Hippocampal formation (tissue), 2 donors: Measurements from ENCODE around the gene COQ10B.
"Not testable (repeated sequence)": the region's sequence is repeated elsewhere in the genome, so short reads cannot be mapped to it uniquely, and the experiment has no call there.

Experiments
- DNase-seq, 2 donors: peaks; one replicate each; lab custom pipeline; 2025; lab: John Stamatoyannopoulos, UW

COQ10B gene

GRCh38 chr2:197453123-197453913, at the start of gene COQ10B:
Gene COQ10B (plus strand): TSS chr2:197453552. CDS start chr2:197453561, 9 bp downstream.
- DNase-seq, result peak; percentile 99 to 100

- DNase-seq, result no peak
These were observed 47.8 kb upstream of the COQ10B start for GRCh38 chr2:197405582-197405981.

GRCh38 chr2:197414039-197414438, 39.3 kb upstream of the COQ10B start:
- no peak for DNase-seq

DNA sequence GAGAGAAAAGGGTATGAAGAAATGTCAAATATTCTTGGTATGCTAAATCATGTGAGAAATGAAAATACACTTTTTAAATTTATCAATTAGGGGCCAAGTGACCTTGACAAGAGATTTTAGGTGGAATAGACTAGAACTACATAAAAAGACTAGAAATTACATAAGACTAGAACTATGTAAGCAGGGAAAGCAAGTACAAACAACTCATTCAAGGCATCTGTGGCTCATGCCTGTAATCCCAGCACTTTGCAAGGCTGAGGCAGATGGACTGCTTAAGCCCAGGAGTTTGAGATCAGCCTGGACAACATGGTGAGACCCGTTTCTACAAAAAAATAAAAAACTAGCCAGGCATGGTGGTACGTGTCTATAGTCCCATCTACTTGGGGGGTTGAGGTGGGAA, 38.8 kb upstream of the COQ10B start:
- no peak for DNase-seq

GRCh38 chr2:197416268-197416667, 37.1 kb upstream of the COQ10B start:
- no peak for DNase-seq

DNA sequence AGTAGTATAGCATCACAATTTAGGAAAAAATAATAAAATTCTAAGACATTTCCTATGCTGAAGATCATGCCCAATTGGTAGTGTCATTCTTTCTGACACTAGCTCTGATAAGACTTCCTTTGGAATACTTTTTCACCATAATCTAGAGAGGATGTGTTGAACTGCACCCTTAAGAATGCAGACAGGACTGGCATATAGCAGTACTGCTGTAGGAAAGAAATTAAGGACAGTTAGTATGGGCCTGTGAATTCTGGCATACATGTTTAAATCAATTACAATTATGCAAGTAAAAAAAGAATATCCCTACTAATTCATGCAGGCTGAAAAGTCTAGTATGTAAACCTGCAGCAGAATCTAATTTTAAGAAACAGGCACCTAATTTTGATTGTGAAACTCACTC, 33.9 kb upstream of the COQ10B start:
- no peak for DNase-seq

GRCh38 chr2:197423307-197423706, 30.0 kb upstream of the COQ10B start:
- no peak for DNase-seq

- no peak for DNase-seq
These were observed 27.8 kb upstream of the COQ10B start for GRCh38 chr2:197425550-197425949.

GRCh38 chr2:197426723-197427603, 26.4 kb upstream of the COQ10B start:
- no peak for DNase-seq

DNA sequence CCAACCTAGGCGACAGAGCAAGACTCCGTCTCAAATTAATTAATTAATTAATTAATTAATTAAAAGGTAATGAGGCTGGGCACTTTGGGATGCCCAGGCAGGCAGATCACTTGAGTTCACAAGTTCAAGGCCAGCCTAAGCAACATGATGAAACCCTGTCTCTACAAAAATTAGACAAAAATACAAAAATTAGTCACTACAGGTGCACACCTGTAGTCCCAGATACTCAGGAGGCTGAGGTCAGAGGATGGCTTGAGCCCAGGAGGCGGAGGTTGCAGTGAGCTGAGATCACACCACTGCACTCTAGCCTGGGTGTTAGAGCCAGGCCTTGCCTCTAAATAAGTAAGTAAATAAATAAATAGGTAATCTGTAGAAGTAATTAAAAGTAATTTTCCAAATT, 25.4 kb upstream of the COQ10B start:
- no peak for DNase-seq

DNA sequence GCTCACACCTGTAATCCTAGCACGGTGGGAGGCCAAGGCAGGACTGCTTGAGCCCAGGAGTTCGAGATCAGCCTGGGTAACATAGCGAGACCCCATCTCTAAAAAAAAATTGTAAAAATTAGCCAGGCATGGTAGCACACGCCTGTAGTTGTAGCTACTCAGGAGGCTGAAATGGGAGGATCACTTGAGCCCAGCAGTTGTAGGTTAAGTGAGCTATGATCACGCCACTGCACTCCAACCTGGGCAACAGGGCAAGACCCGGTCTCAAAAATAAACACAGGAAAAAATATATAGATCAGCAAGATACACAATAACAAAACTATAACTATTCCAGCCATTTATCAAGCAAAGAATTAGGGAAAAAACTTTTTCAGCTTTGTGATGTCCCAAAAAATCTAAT, 21.5 kb upstream of the COQ10B start:
- DNase-seq, result no peak

DNA sequence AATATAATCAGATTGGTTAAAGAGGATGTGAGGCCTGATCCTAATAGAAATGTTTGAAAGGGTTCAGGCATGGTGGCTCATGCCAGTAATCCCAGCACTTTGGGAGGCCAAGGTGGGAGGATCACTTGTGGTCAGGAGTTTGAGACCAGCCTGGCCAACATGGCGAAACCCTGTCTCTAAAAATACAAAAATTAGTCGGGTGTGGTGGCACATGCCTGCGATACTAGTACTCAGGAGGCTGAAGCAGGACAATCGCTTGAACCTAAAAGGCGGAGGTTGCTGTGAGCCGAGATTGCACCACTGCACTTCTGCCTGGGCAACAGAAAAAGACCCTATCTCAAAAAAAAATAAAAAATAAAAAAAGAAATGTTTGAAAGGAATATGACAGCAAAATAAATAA, 20.8 kb upstream of the COQ10B start:
- not testable (repeated sequence) for DNase-seq

- DNase-seq, result no peak
These were observed 19.4 kb upstream of the COQ10B start for GRCh38 chr2:197433780-197434438.

DNA sequence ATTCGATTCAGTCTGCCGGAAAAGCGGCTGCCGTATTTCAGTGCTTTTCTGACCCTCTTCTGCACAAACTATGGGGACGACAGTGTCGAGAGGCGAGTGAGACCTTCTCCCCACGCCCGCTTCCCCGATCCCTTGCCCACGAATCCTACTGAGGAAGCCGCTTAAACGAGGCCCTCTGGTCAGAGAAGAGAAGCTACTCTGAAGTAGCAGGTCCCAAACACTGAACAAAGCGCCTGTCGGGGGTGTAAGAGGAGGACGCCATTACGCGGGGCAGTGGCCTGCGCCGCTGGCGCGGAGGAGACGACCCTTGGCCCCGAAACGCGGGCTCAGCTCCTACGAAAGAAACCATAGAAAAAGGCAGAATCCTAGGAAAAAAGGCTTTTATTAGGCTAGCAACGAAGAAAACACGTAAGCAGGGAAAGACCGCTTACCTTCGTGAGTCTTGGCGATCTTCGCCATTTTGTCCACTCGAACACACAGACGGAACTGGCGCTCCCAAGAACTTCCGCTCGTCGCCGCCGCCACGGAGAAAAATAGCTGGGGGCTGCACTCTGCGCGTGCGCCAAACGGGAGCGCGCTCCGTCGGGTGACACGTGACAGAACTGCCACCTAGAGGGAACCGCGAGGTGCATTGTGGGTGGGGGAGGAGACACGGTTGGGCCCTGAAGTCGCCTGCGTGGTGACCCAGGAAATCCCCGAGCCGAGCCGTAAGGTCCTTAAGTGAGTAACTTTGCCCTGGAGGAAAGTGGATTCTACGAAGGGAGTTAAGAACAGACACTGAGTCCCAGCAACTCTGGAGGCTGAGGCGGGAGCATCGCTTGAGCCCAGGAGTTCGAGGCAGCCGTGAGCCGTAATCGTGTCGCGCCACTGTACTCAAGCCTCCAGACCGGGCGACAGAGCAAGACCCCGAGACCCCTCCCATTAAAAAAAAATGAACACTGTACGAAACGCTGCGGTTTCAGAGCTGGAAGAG, 18.5 kb upstream of the COQ10B start, which contains the start of gene SF3B1:
Gene SF3B1, minus strand, starts transcription at position 488 of the 973 bp plus-strand sequence. Its CDS starts 29 bp downstream, at position 459.
- DNase-seq, result peak; percentile 89 to 97

DNA sequence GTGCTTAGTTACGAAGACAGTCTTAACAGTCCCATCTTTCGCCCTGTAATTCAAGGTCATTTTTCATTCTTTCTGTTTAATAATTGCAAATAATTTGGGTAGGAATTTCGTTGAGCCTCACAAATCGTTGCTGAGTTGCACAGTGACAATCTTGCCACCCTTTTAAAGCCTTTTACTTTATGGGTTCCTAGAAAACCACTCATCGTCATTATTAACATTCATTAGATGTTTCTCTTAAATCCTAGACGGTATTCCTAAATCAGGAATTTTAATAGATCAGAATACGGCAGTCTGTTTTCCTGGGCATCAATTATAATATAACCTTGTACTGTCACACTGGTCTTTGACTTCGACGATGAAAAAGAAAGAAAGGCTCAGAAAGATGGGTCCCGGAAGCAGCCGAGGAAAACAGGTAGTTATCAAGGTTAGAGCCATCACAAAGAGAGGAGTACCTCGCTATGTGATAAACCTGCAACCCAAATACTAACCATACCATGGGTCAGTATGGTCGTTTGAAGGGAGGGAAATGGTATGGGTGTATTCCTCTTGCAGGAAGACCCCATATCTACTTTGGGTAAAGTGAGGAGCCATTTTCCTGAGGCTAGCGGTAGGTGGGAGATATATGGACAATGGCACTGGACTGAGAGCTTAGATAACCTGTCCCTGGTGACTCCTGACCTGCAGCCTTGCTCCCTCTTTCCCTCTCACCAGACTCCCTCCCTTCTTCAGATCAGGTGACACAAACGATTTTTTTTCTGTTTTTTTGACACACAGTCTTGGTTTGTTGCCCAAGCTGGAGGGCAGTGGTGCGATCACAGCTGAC, 17.5 kb upstream of the COQ10B start:
- DNase-seq, result no peak

- DNase-seq, result no peak
These were observed 16.0 kb upstream of the COQ10B start for GRCh38 chr2:197437380-197437779.

GRCh38 chr2:197442857-197443256, 10.5 kb upstream of the COQ10B start:
- no peak for DNase-seq

GRCh38 chr2:197445746-197446145, 7.6 kb upstream of the COQ10B start:
- no peak for DNase-seq

DNA sequence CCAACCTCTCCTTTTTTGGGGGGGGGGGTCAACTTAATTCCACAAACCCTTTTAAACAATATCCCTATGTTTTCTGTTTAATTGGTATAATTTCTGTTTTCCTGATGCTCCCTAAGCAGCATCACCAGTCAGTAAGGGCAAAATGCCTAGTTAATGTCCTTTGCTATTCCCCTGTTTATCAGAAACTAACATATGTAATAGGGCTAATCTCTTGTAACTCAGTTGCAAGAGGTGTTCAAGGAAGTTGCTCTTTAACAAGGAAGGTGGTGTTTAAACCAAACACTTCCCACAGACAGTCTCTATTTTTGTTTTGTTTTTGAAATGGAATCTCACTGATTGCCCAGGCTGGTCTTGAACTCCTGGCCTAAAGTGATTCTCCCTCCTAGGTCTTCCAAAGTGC, 6.5 kb upstream of the COQ10B start:
- no peak for DNase-seq

DNA sequence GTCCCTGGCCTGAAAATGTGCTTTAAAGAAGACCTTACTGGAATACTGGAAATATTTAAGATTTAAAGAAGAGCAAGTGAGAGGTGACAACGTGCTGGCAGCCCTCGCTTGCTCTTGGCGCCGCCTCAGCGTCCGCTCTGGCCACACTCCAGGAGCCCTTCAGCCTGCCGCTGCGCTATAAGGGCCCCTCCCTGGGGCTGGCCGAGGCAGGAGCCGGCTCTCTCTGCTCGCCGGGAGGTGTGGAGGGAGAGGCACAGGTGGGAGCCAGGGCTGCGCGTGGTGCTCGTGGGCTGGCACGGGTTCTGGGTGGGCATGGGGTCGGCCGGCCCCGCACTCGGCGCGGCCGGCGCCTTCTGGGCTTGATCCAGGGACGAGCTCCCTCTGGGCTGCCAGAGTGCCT, 2.9 kb upstream of the COQ10B start:
- DNase-seq, result no peak
